GM12878 (cell line): ENCODE data around the gene UBXN11. TPM values are rescaled to one million over a fixed set of nuclear protein-coding genes. Genes with fewer than 3 reads are reported as not detected.

ENCODE experiments used
- ATAC-seq: fragments of 200-7000 bp; cut with Tn5 transposase; 3 replicates; pipeline ENCODE4 v1.9.1; 2020; ENCODE audit warnings: mild to moderate bottlenecking, moderate library complexity
- BruUV-seq: library from RNA; stranded (reverse); fragments of 400-500 nt; replicated peaks from 2 replicates; lab custom pipeline; 2021; lab: Mats Ljungman, UMichigan
- CTCF ChIA-PET: fragments of 300-600 bp; sonication (Branson Sonifier 250); formaldehyde crosslinking; extraction: SDS; loops from one replicate; lab custom pipeline; 2021; ENCODE audit warnings: inconsistent platforms; lab: Yijun Ruan, JAX
- POLR2A ChIA-PET: fragments of 350-600 bp; formaldehyde crosslinking; extraction: SDS; loops from one replicate; lab custom pipeline; 2021; ENCODE audit warnings: inconsistent platforms; lab: Charles Lee
- RAD21 ChIA-PET: fragments of 300-600 bp; sonication (Branson Sonifier 250); formaldehyde crosslinking; loops from one replicate; lab custom pipeline; 2023; ENCODE audit warnings: antibody characterized with exemption; ENCODE audit not compliant: unreplicated experiment; lab: Charles Lee
- SMC1A ChIA-PET: fragments of 300-600 bp; sonication (Branson Sonifier 250); formaldehyde crosslinking; loops from one replicate; lab custom pipeline; 2023; ENCODE audit not compliant: unreplicated experiment, uncharacterized antibody; lab: Charles Lee
- DNase-seq: peaks from one replicate; pipeline ENCODE4 v3.0.0-alpha.2; 2011; ENCODE audit warnings: low read depth, low spot score
- FAIRE-seq: peaks from 3 replicates; lab custom pipeline; 2011; peaks lifted over from hg19 to GRCh38; lab: Jason Lieb, UNC
- H2AFZ ChIP-seq: 2 replicates; pipeline ENCODE4 v1.6.0; 2011; ENCODE audit warnings: low read depth, low read length, control low read depth; ENCODE audit not compliant: control insufficient read depth
- H3K27ac ChIP-seq: 2 replicates; pipeline ENCODE4 v1.5.1; 2011; ENCODE audit warnings: control low read depth; ENCODE audit not compliant: control insufficient read depth, insufficient read depth
- H3K27me3 ChIP-seq, 2 experiments: replicated peaks in 1 of 2; 2 replicates each; pipeline versions ENCODE4 v1.6.0 to v1.6.1; 2011; ENCODE audit warnings: low read length in 1 of 2; ENCODE audit not compliant: control insufficient read depth in 2 of 2, insufficient read depth in 2 of 2
- H3K36me3 ChIP-seq, 2 experiments: 2 replicates each; pipeline ENCODE4 v1.5.1; 2011; ENCODE audit warnings: low read length in 1 of 2; ENCODE audit not compliant: control insufficient read depth in 2 of 2, insufficient read depth in 2 of 2
- H3K4me1 ChIP-seq: 2 replicates; pipeline ENCODE4 v1.6.1; 2011; ENCODE audit warnings: mild to moderate bottlenecking, low read length, moderate library complexity, mixed read lengths; ENCODE audit not compliant: control insufficient read depth, insufficient read depth
- H3K4me2 ChIP-seq: 2 replicates; pipeline ENCODE4 v1.6.0; 2011; ENCODE audit warnings: control low read depth; ENCODE audit not compliant: control insufficient read depth, insufficient read depth
- H3K4me3 ChIP-seq: fragments of 200-600 bp; sonication (generic); 2 replicates; pipeline ENCODE4 v1.5.1; 2016
- H3K79me2 ChIP-seq: 2 replicates; pipeline ENCODE4 v1.6.0; 2011; ENCODE audit warnings: low read length; ENCODE audit not compliant: control insufficient read depth, insufficient read depth
- H3K9ac ChIP-seq: 2 replicates; pipeline ENCODE4 v1.8.0; 2011; ENCODE audit warnings: low read length, control low read depth, mixed read lengths; ENCODE audit not compliant: control insufficient read depth, insufficient read depth
- H3K9me3 ChIP-seq: replicated peaks from 3 replicates; pipeline ENCODE4 v1.5.1; 2011; ENCODE audit warnings: mild to moderate bottlenecking, low read length; ENCODE audit not compliant: control insufficient read depth, insufficient read depth
- H4K20me1 ChIP-seq: 2 replicates; pipeline ENCODE4 v1.6.0; 2011; ENCODE audit not compliant: control insufficient read depth, insufficient read depth
- CHD2 ChIP-seq: IDR thresholded peaks from 2 replicates; pipeline ENCODE4 v1.6.1; 2011; ENCODE audit warnings: low read depth, low read length, improper control_type of control experiment, borderline replicate concordance
- CREM ChIP-seq: IDR thresholded peaks from 2 replicates; pipeline ENCODE4 v1.6.1; 2014; ENCODE audit warnings: antibody characterized with exemption, low read depth
- FOXM1 ChIP-seq: IDR thresholded peaks from 2 replicates; pipeline ENCODE4 v1.6.1; 2012; ENCODE audit warnings: low read depth, mild to moderate bottlenecking, inconsistent platforms, low read length, moderate library complexity
- IKZF2 ChIP-seq, 2 experiments: fragments of 450-650 bp; IDR thresholded peaks; 2 replicates each; pipeline ENCODE4 v1.6.1; 2017; ENCODE audit warnings: mild to moderate bottlenecking in 2 of 2, moderate library complexity in 2 of 2
- MYB ChIP-seq: fragments of 150-350 bp; IDR thresholded peaks from 2 replicates; pipeline ENCODE4 v1.6.1; 2014; ENCODE audit warnings: mild to moderate bottlenecking, low read depth, low read length, borderline replicate concordance
- NR2F1 ChIP-seq: fragments of 450-650 bp; conservative IDR thresholded peaks from 2 replicates; pipeline ENCODE4 v1.6.1; 2017; ENCODE audit warnings: mild to moderate bottlenecking
- PML ChIP-seq: IDR thresholded peaks from 2 replicates; pipeline ENCODE4 v1.6.1; 2012; ENCODE audit warnings: low read length, inconsistent platforms
- POU2F2 ChIP-seq: IDR thresholded peaks from 3 replicates; pipeline ENCODE4 v1.6.1; 2011; ENCODE audit warnings: low read depth, mild to moderate bottlenecking, low read length, borderline replicate concordance
- STAT1 ChIP-seq: fragments of 450-650 bp; conservative IDR thresholded peaks from 2 replicates; pipeline ENCODE4 v1.6.1; 2014; ENCODE audit warnings: antibody characterized with exemption, mild to moderate bottlenecking
- STAT3 ChIP-seq: IDR thresholded peaks from 2 replicates; pipeline ENCODE4 v1.6.1; 2011; ENCODE audit warnings: low read depth, low read length, improper control_type of control experiment
- TBL1XR1 ChIP-seq: IDR thresholded peaks from 2 replicates; pipeline ENCODE4 v1.6.1; 2012; ENCODE audit warnings: low read depth, low read length, improper control_type of control experiment
- YY1 ChIP-seq: IDR thresholded peaks from 2 replicates; pipeline ENCODE4 v1.6.1; 2011; ENCODE audit warnings: low read depth, mild to moderate bottlenecking, low read length
- ZNF207 ChIP-seq: fragments of 450-650 bp; IDR thresholded peaks from 2 replicates; pipeline ENCODE4 v1.6.1; 2014; ENCODE audit warnings: antibody characterized with exemption, mild to moderate bottlenecking, borderline replicate concordance
- WGBS: methylation state at CpG from one replicate; pipeline ENCODE4 v1.1.6; 2016; ENCODE audit warnings: low lambda C conversion rate; ENCODE audit not compliant: insufficient replicate concordance, insufficient coverage; ENCODE audit errors: missing lambda C conversion rate; 5-methylcytosine and 5-hydroxymethylcytosine counted together
- in situ Hi-C: fragments of 300-500 bp; cut with MboI; formaldehyde crosslinking; loops from 9 replicates; pipeline ENCODE4 v1.14.3; 2018; ENCODE audit warnings: mixed read lengths
- intact Hi-C: fragments of 100-400 bp; cut with micrococcal nuclease; formaldehyde crosslinking; loops from one replicate; pipeline ENCODE4 v1.14.2; 2022; ENCODE audit not compliant: unreplicated experiment
- polyA plus RNA-seq, 11 experiments: library from polyadenylated mRNA; depleted of rRNA in 4 of 11; unstranded in 6 of 11; stranded (reverse) in 5 of 11; fragments of >200 nt; fragmentation: Nextera tagmentation in 4 of 11; fragmentation: Illumina TruSeq in 1 of 11; extraction: Ambion mirVana in 4 of 11; extraction: Trizol in 1 of 11; gene quantifications; 1 replicate in 1 of 11; 2 replicates in 10 of 11; pipeline versions ENCODE4 v1.2.1 to v1.2.3, GENCODE V29; 2011 to 2016; ENCODE audit warnings: inconsistent platforms in 2 of 11, missing spikeins in 2 of 11, low read depth in 1 of 11
- total RNA-seq, 4 experiments: library from RNA; depleted of rRNA in 3 of 4; stranded (reverse); fragments of >200 nt in 3 of 4; fragmentation: Illumina TruSeq in 1 of 4; extraction: Trizol in 1 of 4; gene quantifications; 2 replicates each; pipeline versions ENCODE4 v1.2.1 to v1.2.3, GENCODE V29; 2013 to 2021
- TF ChIP-seq, protein P1 (sequence below): fragments of 450-650 bp; IDR thresholded peaks from 2 replicates; pipeline ENCODE4 v1.6.1; 2014; ENCODE audit warnings: mild to moderate bottlenecking
- TF ChIP-seq, protein P2 (sequence below): fragments of 450-650 bp; formaldehyde crosslinking; IDR thresholded peaks from 2 replicates; pipeline ENCODE4 v1.5.0; 2022; ENCODE audit warnings: mild to moderate bottlenecking, missing genetic modification characterization
- TF ChIP-seq, protein P3 (sequence below): fragments of 150-350 bp; IDR thresholded peaks from 2 replicates; pipeline ENCODE4 v1.6.1; 2016; ENCODE audit warnings: low read depth, low read length

Gene UBXN11
- total and polyA plus RNA-seq, 10 of the 15 experiments (the other 5 are each of a cell fraction or from before 2014, with no cell fraction given), result 0.32 to 34.4 (median 9.6) TPM

DNA sequence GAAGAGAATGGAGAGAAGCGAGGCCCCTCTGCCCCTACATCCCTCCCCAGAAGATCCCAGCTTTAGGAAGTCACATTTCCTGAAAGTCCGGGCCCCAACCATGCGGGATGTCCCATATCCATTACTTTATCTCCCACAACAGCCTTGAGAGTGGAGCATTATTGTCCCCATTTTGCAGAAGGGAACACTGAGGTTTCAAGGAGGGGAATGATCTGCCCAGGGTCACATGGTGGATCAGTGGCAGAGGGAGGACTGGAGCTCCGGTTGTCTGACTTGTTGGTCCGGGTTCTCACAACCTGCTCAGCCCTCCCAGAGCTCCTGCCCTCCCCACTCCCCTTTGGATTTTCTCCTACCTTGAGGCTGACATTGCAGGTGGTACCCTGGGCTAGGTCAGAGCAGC lies 49.7 kb upstream of the UBXN11 start:
- intact Hi-C loops, result no loop called here
- no peaks in the 10 kb centered on the region for H3K36me3 ChIP-seq
- H3K79me2 ChIP-seq, result no peaks in the 10 kb centered on the region
- H3K4me2 ChIP-seq, result no peak overlapping the region
- H4K20me1 ChIP-seq, result no peaks in the 10 kb centered on the region
- POLR2A ChIA-PET, result interaction anchor here (0.6 kb wide), 1 partner anchor 122 kb away, joined by 4 read pairs; the partner anchor contains the start of gene CEP85
- CTCF ChIA-PET, result interaction anchor here (1.1 kb wide), 1 partner anchor 8 kb away, joined by 3 read pairs; no protein-coding TSS in a partner anchor
- H3K9ac ChIP-seq, result no peak overlapping the region
- ATAC-seq (no peak), FAIRE-seq (no peak), DNase-seq (no peak)
- no peaks in the 10 kb centered on the region for H3K4me1 ChIP-seq
- in situ Hi-C loops, result no loop called here
- no peak overlapping the region for H3K27ac ChIP-seq
- H3K4me3 ChIP-seq, result no peak overlapping the region
- no peak overlapping the region for H2AFZ ChIP-seq
- no TSS peak for BruUV-seq
- no peaks in the 10 kb centered on the region for H3K9me3 ChIP-seq
- H3K27me3 ChIP-seq, result peaks cover under 1 to 2% of the 10 kb centered on the region in 2 experiments; a peak in 3 of 4 replicates
- RAD21 ChIA-PET, result no interaction called here
- WGBS, result 45% methylated on average over 5 of the region's 5 CpGs
- SMC1A ChIA-PET, result no interaction called here
- TF ChIP-seq FOXM1, result no peak
- TF ChIP-seq MYB, result no peak
- TF ChIP-seq PML, result no peak
- TF ChIP-seq, protein P1, sequence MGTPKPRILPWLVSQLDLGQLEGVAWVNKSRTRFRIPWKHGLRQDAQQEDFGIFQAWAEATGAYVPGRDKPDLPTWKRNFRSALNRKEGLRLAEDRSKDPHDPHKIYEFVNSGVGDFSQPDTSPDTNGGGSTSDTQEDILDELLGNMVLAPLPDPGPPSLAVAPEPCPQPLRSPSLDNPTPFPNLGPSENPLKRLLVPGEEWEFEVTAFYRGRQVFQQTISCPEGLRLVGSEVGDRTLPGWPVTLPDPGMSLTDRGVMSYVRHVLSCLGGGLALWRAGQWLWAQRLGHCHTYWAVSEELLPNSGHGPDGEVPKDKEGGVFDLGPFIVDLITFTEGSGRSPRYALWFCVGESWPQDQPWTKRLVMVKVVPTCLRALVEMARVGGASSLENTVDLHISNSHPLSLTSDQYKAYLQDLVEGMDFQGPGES, result no peak
- no peak for TF ChIP-seq STAT1
- no peak for TF ChIP-seq CHD2
- TF ChIP-seq POU2F2, result no peak
- no peak for TF ChIP-seq IKZF2 (IDR thresholded peaks at IDR 0.05)
- TF ChIP-seq NR2F1, result no peak
- no peak for TF ChIP-seq STAT3
- TF ChIP-seq, protein P2, sequence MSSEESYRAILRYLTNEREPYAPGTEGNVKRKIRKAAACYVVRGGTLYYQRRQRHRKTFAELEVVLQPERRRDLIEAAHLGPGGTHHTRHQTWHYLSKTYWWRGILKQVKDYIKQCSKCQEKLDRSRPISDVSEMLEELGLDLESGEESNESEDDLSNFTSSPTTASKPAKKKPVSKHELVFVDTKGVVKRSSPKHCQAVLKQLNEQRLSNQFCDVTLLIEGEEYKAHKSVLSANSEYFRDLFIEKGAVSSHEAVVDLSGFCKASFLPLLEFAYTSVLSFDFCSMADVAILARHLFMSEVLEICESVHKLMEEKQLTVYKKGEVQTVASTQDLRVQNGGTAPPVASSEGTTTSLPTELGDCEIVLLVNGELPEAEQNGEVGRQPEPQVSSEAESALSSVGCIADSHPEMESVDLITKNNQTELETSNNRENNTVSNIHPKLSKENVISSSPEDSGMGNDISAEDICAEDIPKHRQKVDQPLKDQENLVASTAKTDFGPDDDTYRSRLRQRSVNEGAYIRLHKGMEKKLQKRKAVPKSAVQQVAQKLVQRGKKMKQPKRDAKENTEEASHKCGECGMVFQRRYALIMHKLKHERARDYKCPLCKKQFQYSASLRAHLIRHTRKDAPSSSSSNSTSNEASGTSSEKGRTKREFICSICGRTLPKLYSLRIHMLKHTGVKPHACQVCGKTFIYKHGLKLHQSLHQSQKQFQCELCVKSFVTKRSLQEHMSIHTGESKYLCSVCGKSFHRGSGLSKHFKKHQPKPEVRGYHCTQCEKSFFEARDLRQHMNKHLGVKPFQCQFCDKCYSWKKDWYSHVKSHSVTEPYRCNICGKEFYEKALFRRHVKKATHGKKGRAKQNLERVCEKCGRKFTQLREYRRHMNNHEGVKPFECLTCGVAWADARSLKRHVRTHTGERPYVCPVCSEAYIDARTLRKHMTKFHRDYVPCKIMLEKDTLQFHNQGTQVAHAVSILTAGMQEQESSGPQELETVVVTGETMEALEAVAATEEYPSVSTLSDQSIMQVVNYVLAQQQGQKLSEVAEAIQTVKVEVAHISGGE (CRISPR knock-in tag), result no peak
- TF ChIP-seq YY1, result no peak
- no peak for TF ChIP-seq TBL1XR1
- no peak for TF ChIP-seq ZNF207
- TF ChIP-seq CREM, result no peak
- TF ChIP-seq, protein P3, sequence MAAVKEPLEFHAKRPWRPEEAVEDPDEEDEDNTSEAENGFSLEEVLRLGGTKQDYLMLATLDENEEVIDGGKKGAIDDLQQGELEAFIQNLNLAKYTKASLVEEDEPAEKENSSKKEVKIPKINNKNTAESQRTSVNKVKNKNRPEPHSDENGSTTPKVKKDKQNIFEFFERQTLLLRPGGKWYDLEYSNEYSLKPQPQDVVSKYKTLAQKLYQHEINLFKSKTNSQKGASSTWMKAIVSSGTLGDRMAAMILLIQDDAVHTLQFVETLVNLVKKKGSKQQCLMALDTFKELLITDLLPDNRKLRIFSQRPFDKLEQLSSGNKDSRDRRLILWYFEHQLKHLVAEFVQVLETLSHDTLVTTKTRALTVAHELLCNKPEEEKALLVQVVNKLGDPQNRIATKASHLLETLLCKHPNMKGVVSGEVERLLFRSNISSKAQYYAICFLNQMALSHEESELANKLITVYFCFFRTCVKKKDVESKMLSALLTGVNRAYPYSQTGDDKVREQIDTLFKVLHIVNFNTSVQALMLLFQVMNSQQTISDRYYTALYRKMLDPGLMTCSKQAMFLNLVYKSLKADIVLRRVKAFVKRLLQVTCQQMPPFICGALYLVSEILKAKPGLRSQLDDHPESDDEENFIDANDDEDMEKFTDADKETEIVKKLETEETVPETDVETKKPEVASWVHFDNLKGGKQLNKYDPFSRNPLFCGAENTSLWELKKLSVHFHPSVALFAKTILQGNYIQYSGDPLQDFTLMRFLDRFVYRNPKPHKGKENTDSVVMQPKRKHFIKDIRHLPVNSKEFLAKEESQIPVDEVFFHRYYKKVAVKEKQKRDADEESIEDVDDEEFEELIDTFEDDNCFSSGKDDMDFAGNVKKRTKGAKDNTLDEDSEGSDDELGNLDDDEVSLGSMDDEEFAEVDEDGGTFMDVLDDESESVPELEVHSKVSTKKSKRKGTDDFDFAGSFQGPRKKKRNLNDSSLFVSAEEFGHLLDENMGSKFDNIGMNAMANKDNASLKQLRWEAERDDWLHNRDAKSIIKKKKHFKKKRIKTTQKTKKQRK, result no peak
